ENCODE data around the gene HOXD10. TPM values are rescaled to one million over a fixed set of nuclear protein-coding genes. Genes with fewer than 3 reads are reported as not detected.
A peak's percentile ranks its signal among the peaks of the same experiment; 100 is the strongest.

HOXD10 gene
- polyA plus RNA-seq, 1 donor from 2014 or later: not detected

DNA sequence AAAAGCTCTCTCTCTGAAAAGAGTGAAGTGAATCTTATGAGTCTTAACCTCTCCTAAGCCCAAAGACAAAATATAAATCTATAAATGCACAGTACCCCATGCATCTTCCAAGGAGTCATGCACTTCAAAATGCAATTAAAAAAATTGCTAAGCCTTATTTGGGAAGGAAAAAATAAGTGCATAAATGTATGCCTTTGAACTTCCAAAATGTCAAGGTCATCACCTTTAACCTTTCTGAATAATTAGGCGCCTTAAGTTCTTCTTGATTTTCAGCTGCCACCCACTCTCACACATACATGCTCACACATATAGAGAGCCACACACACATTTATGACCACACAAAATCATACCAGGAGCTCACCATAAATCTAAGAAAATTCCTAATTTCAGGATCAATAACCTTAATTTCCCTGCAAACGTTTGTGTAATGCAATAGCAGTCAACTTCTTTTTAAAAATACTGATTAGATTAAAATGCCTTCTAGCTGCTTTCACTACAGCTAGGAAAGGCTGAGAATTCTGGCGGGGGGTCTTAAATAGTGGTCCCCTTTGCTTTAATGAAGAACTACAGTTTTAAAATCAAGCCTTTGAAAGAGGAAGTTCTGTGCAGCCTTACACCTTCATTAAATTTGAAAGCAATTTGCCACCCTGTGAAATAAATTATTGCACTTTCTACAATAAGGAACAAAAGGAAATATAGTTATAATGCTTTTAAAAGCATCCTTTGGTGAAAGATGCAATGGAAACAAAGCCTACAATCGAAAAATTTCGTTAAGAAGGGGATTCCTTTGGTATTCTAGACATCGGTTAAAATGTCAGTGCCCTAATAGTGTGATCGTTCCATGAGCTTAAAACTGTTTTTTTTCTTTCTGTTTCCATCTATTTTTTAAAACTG lies 5.9 kb upstream of the HOXD10 start:
- Histone ChIP-seq H3K4me2 (ENCODE audit: low read length) (no peak overlapping the region), H3K27me3 (ENCODE audit: insufficient read depth, low read depth, low read length) (peaks cover 96% of the 10 kb centered on the region), H3K27ac (ENCODE audit: low read length) (no peak overlapping the region), H3F3A (ENCODE audit: insufficient read depth, low read length, poor library complexity, severe bottlenecking) (no peaks in the 10 kb centered on the region), H3K9me2 (ENCODE audit: insufficient read depth, low read length) (no peaks in the 10 kb centered on the region), H3K4me3 (ENCODE audit: low read length) (no peak overlapping the region), H4K20me1 (ENCODE audit: insufficient read depth) (no peaks in the 10 kb centered on the region), H3K36me3 (ENCODE audit: insufficient read depth, low read length) (no peaks in the 10 kb centered on the region), H3K9ac (ENCODE audit: low read length) (no peak overlapping the region), H2AFZ (ENCODE audit: low read depth, low read length) (no peak overlapping the region), H3K9me3 (ENCODE audit: low read length) (peaks cover 10% of the 10 kb centered on the region), H3K79me2 (replicated peaks; ENCODE audit: insufficient read depth, low read length) (no peaks in the 10 kb centered on the region)
- no peak for TF ChIP-seq REST (IDR thresholded peaks at IDR 0.05; ENCODE audit: borderline replicate concordance)
- no peak for TF ChIP-seq SMC3 (conservative IDR thresholded peaks at IDR 0.05; ENCODE audit: poor library complexity)
- no peak for TF ChIP-seq RAD21 (conservative IDR thresholded peaks at IDR 0.05)
- TF ChIP-seq CTCF (IDR thresholded peaks at IDR 0.05; ENCODE audit: poor library complexity, severe bottlenecking): no peak
- TF ChIP-seq MXI1 (conservative IDR thresholded peaks at IDR 0.05; ENCODE audit: poor library complexity, severe bottlenecking): no peak
- TF ChIP-seq EP300 (conservative IDR thresholded peaks at IDR 0.05; ENCODE audit: poor library complexity, severe bottlenecking): no peak
- no peak for TF ChIP-seq EZH2 (IDR thresholded peaks at IDR 0.05; ENCODE audit: borderline replicate concordance, insufficient read depth, low read length, poor library complexity, severe bottlenecking)
- no peak for TF ChIP-seq POLR2AphosphoS5 (IDR thresholded peaks at IDR 0.05)
- TF ChIP-seq TAF1 (IDR thresholded peaks at IDR 0.05; ENCODE audit: low read depth): no peak

- Histone ChIP-seq H2AFZ (ENCODE audit: low read depth, low read length) (no peak overlapping the region), H3K27ac (ENCODE audit: low read length) (no peak overlapping the region), H3K4me3 (ENCODE audit: low read length) (no peak overlapping the region), H3K27me3 (ENCODE audit: insufficient read depth, low read depth, low read length) (peaks cover 96% of the 10 kb centered on the region), H3K9ac (ENCODE audit: low read length) (no peak overlapping the region), H3K79me2 (replicated peaks; ENCODE audit: insufficient read depth, low read length) (no peaks in the 10 kb centered on the region), H3K4me2 (ENCODE audit: low read length) (no peak overlapping the region), H3K36me3 (ENCODE audit: insufficient read depth, low read length) (no peaks in the 10 kb centered on the region), H3K9me3 (ENCODE audit: low read length) (peaks cover 15% of the 10 kb centered on the region), H4K20me1 (ENCODE audit: insufficient read depth) (no peaks in the 10 kb centered on the region), H3F3A (ENCODE audit: insufficient read depth, low read length, poor library complexity, severe bottlenecking) (no peaks in the 10 kb centered on the region), H3K9me2 (ENCODE audit: insufficient read depth, low read length) (no peaks in the 10 kb centered on the region)
- peak; percentile 52 for TF ChIP-seq CTCF (IDR thresholded peaks at IDR 0.05; ENCODE audit: poor library complexity, severe bottlenecking)
- TF ChIP-seq RAD21 (conservative IDR thresholded peaks at IDR 0.05): peak; percentile 22
- peak; percentile 42 for TF ChIP-seq SMC3 (conservative IDR thresholded peaks at IDR 0.05; ENCODE audit: poor library complexity)
- no peak for TF ChIP-seq TAF1 (IDR thresholded peaks at IDR 0.05; ENCODE audit: low read depth)
- peak; percentile 49 for TF ChIP-seq POLR2AphosphoS5 (IDR thresholded peaks at IDR 0.05)
Measured at GRCh38 chr2:176111309-176111663, 5.3 kb upstream of the HOXD10 start.
